HepG2 (cell line): ENCODE measurements around the gene HS3ST3B1. TPM values are rescaled to one million over a fixed set of nuclear protein-coding genes. Genes with fewer than 3 reads are reported as not detected.

Source experiments
- DDIT3 ChIP-seq: sonication (generic); formaldehyde crosslinking; IDR thresholded peaks from 2 replicates; pipeline ENCODE4 v1.4.0; 2020; ENCODE audit warnings: mild to moderate bottlenecking, missing genetic modification reagents
- HMG20A ChIP-seq: IDR thresholded peaks from 2 replicates; pipeline ENCODE4 v1.6.1; 2016; ENCODE audit warnings: borderline replicate concordance
- JUN ChIP-seq: sonication (generic); formaldehyde crosslinking; IDR thresholded peaks from 2 replicates; pipeline ENCODE4 v1.4.0; 2020; ENCODE audit warnings: mild to moderate bottlenecking, missing genetic modification reagents
- MLLT10 ChIP-seq: sonication (generic); formaldehyde crosslinking; IDR thresholded peaks from 2 replicates; pipeline ENCODE4 v1.4.0; 2020; ENCODE audit warnings: missing genetic modification reagents
- NFYB ChIP-seq: sonication (generic); formaldehyde crosslinking; IDR thresholded peaks from 2 replicates; pipeline ENCODE4 v1.4.0; 2020; ENCODE audit warnings: missing genetic modification reagents
- NPAS2 ChIP-seq: sonication (generic); formaldehyde crosslinking; IDR thresholded peaks from 2 replicates; pipeline ENCODE4 v1.8.0; 2022; ENCODE audit warnings: mild to moderate bottlenecking, missing genetic modification reagents, borderline replicate concordance
- NRL ChIP-seq: sonication (generic); formaldehyde crosslinking; IDR thresholded peaks from 2 replicates; pipeline ENCODE4 v1.5.0; 2020; ENCODE audit warnings: missing genetic modification reagents, mild to moderate bottlenecking, moderate library complexity, borderline replicate concordance
- POLR2AphosphoS2 ChIP-seq: IDR thresholded peaks from 2 replicates; pipeline ENCODE4 v1.6.1; 2011; ENCODE audit warnings: low read depth, low read length, improper control_type of control experiment
- PPARG ChIP-seq: conservative IDR thresholded peaks from 2 replicates; pipeline ENCODE4 v1.6.1; 2016; ENCODE audit warnings: missing biosample characterization, missing genetic modification reagents
- SALL1 ChIP-seq: sonication (generic); formaldehyde crosslinking; IDR thresholded peaks from 2 replicates; pipeline ENCODE4 v1.8.0; 2022; ENCODE audit warnings: mild to moderate bottlenecking, missing genetic modification reagents
- SIN3B ChIP-seq: fragments of 150-350 bp; IDR thresholded peaks from 2 replicates; pipeline ENCODE4 v1.6.1; 2014; ENCODE audit warnings: low read length
- XRCC5 ChIP-seq: fragments of 200-400 bp; formaldehyde crosslinking; optimal IDR thresholded peaks from 2 replicates; pipeline ENCODE3; 2017; ENCODE audit warnings: mild to moderate bottlenecking, low read length
- ZIK1 ChIP-seq: sonication (generic); formaldehyde crosslinking; IDR thresholded peaks from 2 replicates; pipeline ENCODE4 v1.5.0; 2020; ENCODE audit warnings: mild to moderate bottlenecking, low read depth, missing genetic modification reagents, borderline replicate concordance
- ZNF10 ChIP-seq: sonication (generic); formaldehyde crosslinking; IDR thresholded peaks from 2 replicates; pipeline ENCODE4 v1.4.0; 2020; ENCODE audit warnings: mild to moderate bottlenecking, low read depth, missing genetic modification reagents, borderline replicate concordance
- ZNF136 ChIP-seq: sonication (generic); formaldehyde crosslinking; IDR thresholded peaks from 2 replicates; pipeline ENCODE4 v1.8.1; 2022; ENCODE audit warnings: low read depth, mild to moderate bottlenecking, moderate library complexity, missing genetic modification reagents
- ZNF441 ChIP-seq: sonication (generic); formaldehyde crosslinking; IDR thresholded peaks from 2 replicates; pipeline ENCODE4 v1.7.0; 2021; ENCODE audit warnings: missing genetic modification reagents, borderline replicate concordance
- ZNF446 ChIP-seq: sonication (generic); formaldehyde crosslinking; IDR thresholded peaks from 2 replicates; pipeline ENCODE4 v1.5.0; 2020; ENCODE audit warnings: mild to moderate bottlenecking, missing genetic modification reagents
- ZNF556 ChIP-seq: sonication (generic); formaldehyde crosslinking; IDR thresholded peaks from 2 replicates; pipeline ENCODE4 v1.4.0; 2020; ENCODE audit warnings: mild to moderate bottlenecking, missing genetic modification reagents, borderline replicate concordance
- ZNF598 ChIP-seq: sonication (generic); formaldehyde crosslinking; IDR thresholded peaks from 2 replicates; pipeline ENCODE4 v1.5.1; 2020; ENCODE audit warnings: mild to moderate bottlenecking, missing genetic modification reagents, borderline replicate concordance
- polyA plus RNA-seq, 8 experiments: library from polyadenylated mRNA; depleted of rRNA in 3 of 8; stranded (reverse) in 7 of 8; unstranded in 1 of 8; fragments of >200 nt; fragmentation: Illumina TruSeq in 4 of 8; extraction: Trizol in 4 of 8; gene quantifications; 2 replicates each; pipeline versions ENCODE4 v1.2.1 to v1.2.3, GENCODE V29; 2011 to 2016; ENCODE audit warnings: low read depth in 4 of 8, missing spikeins in 1 of 8, mixed read lengths in 1 of 8; ENCODE audit not compliant: insufficient read depth in 1 of 8
- total RNA-seq, 5 experiments: library from RNA; depleted of rRNA; stranded (reverse); fragments of >200 nt; fragmentation: Illumina TruSeq; extraction: Trizol; gene quantifications; 2 replicates each; pipeline ENCODE4 v1.2.3, GENCODE V29; 2016; ENCODE audit warnings: low read depth in 1 of 5
- TF ChIP-seq, protein P1 (sequence below): sonication (generic); formaldehyde crosslinking; IDR thresholded peaks from 2 replicates; pipeline ENCODE4 v1.5.1; 2020; ENCODE audit warnings: missing genetic modification reagents, mild to moderate bottlenecking, borderline replicate concordance
- TF ChIP-seq, protein P2 (sequence below): sonication (generic); formaldehyde crosslinking; IDR thresholded peaks from 2 replicates; pipeline ENCODE4 v1.5.0; 2020; ENCODE audit warnings: mild to moderate bottlenecking, missing genetic modification reagents
- TF ChIP-seq, protein P3 (sequence below): sonication (generic); formaldehyde crosslinking; IDR thresholded peaks from 2 replicates; pipeline ENCODE4 v1.4.0; 2020; ENCODE audit warnings: missing genetic modification reagents

Gene HS3ST3B1
- total and polyA plus RNA-seq, 2 of the 13 experiments (the other 11 are each of a cell fraction or from before 2014, with no cell fraction given): 15.7 to 39.5 TPM

DNA sequence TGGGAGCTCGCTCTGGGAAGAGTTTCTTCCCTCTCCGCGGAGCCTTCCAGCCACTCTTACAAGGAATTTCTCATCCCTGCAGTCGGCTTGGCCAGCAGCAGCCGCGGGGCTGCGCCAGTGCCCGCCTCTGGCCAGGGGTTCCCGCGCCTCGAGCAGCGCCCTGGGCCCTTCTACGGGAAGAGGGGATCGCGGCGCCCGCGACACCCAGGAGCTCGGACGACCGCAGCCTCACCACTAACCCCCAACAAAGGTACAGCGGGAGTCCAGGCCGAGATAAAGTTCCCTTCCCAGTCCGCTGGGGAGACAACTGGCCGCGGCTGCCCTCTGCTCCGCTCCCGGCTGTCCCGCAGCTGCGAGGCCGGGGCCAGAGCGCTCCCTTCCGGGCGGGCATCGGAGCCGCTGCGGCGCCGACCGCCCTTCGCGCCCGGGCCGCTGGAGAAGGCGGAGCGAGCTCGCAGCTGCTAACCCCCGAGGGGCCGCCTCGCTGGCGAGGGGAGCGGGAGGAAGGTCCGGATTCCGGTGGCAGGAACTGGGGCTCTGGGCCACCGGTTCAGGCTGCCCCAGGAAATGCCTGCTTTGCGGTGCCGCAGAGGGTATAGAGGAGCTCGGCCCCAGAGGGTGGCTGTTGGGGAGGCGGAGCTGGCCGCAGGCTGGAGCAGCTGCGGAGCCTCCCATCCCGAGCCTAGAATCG is 3.6 kb upstream of the HS3ST3B1 start (continued):
- TF ChIP-seq ZNF10 (no peak), ZNF441 (peak; percentile 97), ZNF556 (peak; percentile 71; the same call in 1 of the 2 replicates), POLR2AphosphoS2 (no peak), ZNF598 (CRISPR knock-in tag) (peak; percentile 43; the same call in 1 of the 2 replicates), XRCC5 (peak; percentile 85), ZNF136 (CRISPR knock-in tag) (no peak), MLLT10 (CRISPR knock-in tag) (no peak), PPARG (peak; percentile 61; the same call in 1 of the 2 replicates), NPAS2 (CRISPR knock-in tag) (peak; percentile 77; the same call in 1 of the 2 replicates), NRL (peak; percentile 62; the same call in 1 of the 2 replicates), HMG20A (no peak), SALL1 (CRISPR knock-in tag) (peak; percentile 63), NFYB (CRISPR knock-in tag) (0 out of 2 replicates have a peak, but pooled peaks have one; percentile 10), ZNF446 (CRISPR knock-in tag) (no peak), ZIK1 (0 out of 2 replicates have a peak, but pooled peaks have one; percentile 43), SIN3B (no peak), DDIT3 (CRISPR knock-in tag) (no peak), JUN (CRISPR knock-in tag) (no peak)
- TF ChIP-seq, protein P1, sequence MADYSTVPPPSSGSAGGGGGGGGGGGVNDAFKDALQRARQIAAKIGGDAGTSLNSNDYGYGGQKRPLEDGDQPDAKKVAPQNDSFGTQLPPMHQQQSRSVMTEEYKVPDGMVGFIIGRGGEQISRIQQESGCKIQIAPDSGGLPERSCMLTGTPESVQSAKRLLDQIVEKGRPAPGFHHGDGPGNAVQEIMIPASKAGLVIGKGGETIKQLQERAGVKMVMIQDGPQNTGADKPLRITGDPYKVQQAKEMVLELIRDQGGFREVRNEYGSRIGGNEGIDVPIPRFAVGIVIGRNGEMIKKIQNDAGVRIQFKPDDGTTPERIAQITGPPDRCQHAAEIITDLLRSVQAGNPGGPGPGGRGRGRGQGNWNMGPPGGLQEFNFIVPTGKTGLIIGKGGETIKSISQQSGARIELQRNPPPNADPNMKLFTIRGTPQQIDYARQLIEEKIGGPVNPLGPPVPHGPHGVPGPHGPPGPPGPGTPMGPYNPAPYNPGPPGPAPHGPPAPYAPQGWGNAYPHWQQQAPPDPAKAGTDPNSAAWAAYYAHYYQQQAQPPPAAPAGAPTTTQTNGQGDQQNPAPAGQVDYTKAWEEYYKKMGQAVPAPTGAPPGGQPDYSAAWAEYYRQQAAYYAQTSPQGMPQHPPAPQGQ (CRISPR knock-in tag): no peak
- TF ChIP-seq, protein P2, sequence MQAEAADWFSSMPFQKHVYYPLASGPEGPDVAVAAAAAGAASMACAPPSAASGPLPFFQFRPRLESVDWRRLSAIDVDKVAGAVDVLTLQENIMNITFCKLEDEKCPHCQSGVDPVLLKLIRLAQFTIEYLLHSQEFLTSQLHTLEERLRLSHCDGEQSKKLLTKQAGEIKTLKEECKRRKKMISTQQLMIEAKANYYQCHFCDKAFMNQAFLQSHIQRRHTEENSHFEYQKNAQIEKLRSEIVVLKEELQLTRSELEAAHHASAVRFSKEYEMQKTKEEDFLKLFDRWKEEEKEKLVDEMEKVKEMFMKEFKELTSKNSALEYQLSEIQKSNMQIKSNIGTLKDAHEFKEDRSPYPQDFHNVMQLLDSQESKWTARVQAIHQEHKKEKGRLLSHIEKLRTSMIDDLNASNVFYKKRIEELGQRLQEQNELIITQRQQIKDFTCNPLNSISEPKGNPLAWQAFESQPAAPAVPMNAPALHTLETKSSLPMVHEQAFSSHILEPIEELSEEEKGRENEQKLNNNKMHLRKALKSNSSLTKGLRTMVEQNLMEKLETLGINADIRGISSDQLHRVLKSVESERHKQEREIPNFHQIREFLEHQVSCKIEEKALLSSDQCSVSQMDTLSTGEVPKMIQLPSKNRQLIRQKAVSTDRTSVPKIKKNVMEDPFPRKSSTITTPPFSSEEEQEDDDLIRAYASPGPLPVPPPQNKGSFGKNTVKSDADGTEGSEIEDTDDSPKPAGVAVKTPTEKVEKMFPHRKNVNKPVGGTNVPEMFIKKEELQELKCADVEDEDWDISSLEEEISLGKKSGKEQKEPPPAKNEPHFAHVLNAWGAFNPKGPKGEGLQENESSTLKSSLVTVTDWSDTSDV: no peak; the same call in 1 of the 2 replicates
- TF ChIP-seq, protein P3, sequence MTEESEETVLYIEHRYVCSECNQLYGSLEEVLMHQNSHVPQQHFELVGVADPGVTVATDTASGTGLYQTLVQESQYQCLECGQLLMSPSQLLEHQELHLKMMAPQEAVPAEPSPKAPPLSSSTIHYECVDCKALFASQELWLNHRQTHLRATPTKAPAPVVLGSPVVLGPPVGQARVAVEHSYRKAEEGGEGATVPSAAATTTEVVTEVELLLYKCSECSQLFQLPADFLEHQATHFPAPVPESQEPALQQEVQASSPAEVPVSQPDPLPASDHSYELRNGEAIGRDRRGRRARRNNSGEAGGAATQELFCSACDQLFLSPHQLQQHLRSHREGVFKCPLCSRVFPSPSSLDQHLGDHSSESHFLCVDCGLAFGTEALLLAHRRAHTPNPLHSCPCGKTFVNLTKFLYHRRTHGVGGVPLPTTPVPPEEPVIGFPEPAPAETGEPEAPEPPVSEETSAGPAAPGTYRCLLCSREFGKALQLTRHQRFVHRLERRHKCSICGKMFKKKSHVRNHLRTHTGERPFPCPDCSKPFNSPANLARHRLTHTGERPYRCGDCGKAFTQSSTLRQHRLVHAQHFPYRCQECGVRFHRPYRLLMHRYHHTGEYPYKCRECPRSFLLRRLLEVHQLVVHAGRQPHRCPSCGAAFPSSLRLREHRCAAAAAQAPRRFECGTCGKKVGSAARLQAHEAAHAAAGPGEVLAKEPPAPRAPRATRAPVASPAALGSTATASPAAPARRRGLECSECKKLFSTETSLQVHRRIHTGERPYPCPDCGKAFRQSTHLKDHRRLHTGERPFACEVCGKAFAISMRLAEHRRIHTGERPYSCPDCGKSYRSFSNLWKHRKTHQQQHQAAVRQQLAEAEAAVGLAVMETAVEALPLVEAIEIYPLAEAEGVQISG (CRISPR knock-in tag): peak; percentile 72
